IPS-15b (cell line): ENCODE data around the gene SDHAF1.
"Not testable (repeated sequence)": the region's sequence is repeated elsewhere in the genome, so short reads cannot be mapped to it uniquely, and the experiment has no call there.

Experiments used
- H3K27me3 ChIP-seq: one replicate; pipeline ENCODE4 v1.6.1; 2013; ENCODE audit warnings: low read length; ENCODE audit not compliant: control insufficient read depth, insufficient read depth
- H3K36me3 ChIP-seq: one replicate; pipeline ENCODE4 v1.6.1; 2013; ENCODE audit warnings: low read length; ENCODE audit not compliant: control insufficient read depth, insufficient read depth
- H3K4me1 ChIP-seq: one replicate; pipeline ENCODE4 v1.6.1; 2013; ENCODE audit warnings: mild to moderate bottlenecking, low read length; ENCODE audit not compliant: control insufficient read depth, insufficient read depth
- H3K4me3 ChIP-seq: one replicate; pipeline ENCODE4 v1.5.1; 2013; ENCODE audit warnings: low read depth, low read length
- H3K9ac ChIP-seq: one replicate; pipeline ENCODE4 v1.6.1; 2013; ENCODE audit warnings: low read depth, mild to moderate bottlenecking, low read length
- H3K9me3 ChIP-seq: one replicate; pipeline ENCODE4 v1.6.1; 2013; ENCODE audit warnings: mild to moderate bottlenecking, low read length; ENCODE audit not compliant: control insufficient read depth, insufficient read depth

The SDHAF1 gene, protein sequence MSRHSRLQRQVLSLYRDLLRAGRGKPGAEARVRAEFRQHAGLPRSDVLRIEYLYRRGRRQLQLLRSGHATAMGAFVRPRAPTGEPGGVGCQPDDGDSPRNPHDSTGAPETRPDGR

DNA sequence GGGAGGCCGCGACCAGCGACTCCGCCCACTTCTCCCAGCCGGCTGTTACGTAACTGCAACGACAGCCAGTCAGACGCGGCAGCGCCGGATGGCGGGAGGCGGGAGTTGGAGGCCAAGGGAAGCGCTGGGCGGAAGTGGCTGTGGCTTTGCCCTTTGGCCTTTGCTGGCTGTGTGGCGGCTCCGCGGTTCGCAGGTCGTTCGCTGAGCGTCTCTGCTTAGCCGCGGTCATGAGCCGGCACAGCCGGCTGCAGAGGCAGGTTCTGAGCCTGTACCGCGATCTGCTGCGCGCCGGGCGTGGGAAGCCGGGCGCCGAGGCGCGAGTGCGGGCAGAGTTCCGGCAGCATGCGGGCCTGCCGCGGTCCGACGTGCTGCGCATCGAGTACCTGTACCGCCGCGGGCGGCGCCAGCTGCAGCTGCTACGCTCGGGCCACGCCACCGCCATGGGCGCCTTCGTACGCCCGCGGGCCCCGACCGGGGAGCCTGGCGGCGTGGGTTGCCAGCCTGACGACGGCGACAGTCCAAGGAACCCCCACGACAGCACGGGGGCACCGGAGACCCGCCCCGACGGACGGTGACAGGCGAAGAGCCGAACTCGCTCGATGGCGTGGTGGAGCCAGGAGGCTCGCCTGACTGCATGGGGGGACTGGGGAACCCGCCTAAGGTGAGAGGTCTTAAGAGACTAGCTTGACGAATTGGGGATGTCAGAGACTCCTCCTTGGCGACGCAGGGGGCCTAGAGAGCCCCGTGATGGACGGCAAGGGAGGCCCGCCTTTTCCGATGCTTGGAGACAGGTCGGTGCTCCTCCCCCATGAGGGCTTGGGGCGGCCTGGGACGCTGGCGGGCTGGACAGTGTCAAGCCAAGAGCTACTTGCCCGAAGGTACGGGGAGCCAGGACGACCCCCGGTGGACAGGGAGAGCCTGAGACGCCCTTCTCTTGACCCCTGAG, at the start of gene SDHAF1:
Gene SDHAF1 (plus strand): TSS at position 141 of the 946 bp plus-strand sequence. CDS start 87 bp downstream, at position 228.
- H3K27me3 ChIP-seq = no peaks in the 10 kb centered on the region
- H3K9me3 ChIP-seq = no peaks in the 10 kb centered on the region
- no peaks in the 10 kb centered on the region for H3K36me3 ChIP-seq
- no peaks in the 10 kb centered on the region for H3K4me1 ChIP-seq
- H3K4me3 ChIP-seq = peak within 1 kb of the TSS; percentile 91
- H3K9ac ChIP-seq = peak within 1 kb of the TSS; percentile 70

DNA sequence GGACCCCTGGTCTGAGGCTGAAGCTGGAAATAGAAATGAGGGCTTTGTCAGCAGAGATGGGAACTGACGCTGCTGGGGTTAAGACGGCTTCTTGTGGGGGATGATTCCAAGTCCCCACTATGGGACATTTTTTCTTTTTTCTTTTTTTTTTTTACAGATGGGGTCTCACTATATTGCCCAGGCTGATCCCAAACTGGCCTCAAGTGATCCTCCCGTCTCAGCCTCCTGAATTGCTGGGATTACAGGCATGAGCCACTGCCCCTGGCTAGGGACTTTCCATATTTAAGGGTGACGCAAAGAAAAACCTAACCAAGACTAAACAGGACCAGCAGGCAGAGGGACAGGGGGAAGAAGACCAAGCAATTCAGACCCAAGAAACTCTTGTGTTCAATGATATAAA, 48.8 kb upstream of the SDHAF1 start:
- Histone ChIP-seq H3K27me3 (no peaks in the 10 kb centered on the region), H3K36me3 (peaks cover 5% of the 10 kb centered on the region), H3K9me3 (no peaks in the 10 kb centered on the region), H3K9ac (no peak overlapping the region), H3K4me1 (no peaks in the 10 kb centered on the region), H3K4me3 (no peak overlapping the region)

DNA sequence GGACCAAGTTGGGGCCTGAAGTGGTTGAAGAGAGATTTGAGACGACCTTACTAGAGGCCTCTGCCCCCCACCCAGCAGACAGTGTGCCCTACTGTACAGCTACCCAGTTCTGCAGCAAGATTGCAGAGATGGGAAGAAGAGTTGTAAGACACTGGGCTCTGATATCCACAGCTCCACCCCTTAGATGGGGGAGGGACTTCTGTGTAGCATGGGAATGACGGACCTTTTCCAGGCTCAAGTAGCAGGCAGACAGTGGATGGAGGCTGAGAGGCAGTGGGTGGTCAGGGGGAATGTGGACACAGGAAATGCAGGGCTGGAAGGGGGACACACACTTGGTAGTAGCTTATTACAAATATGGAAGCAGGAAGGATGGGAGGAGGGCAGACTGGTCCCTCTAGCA, 45.9 kb upstream of the SDHAF1 start:
- Histone ChIP-seq H3K9me3 (no peaks in the 10 kb centered on the region), H3K4me3 (no peak overlapping the region), H3K27me3 (no peaks in the 10 kb centered on the region), H3K9ac (peak overlapping the region; percentile 37), H3K4me1 (no peaks in the 10 kb centered on the region), H3K36me3 (peaks cover 5% of the 10 kb centered on the region)

DNA sequence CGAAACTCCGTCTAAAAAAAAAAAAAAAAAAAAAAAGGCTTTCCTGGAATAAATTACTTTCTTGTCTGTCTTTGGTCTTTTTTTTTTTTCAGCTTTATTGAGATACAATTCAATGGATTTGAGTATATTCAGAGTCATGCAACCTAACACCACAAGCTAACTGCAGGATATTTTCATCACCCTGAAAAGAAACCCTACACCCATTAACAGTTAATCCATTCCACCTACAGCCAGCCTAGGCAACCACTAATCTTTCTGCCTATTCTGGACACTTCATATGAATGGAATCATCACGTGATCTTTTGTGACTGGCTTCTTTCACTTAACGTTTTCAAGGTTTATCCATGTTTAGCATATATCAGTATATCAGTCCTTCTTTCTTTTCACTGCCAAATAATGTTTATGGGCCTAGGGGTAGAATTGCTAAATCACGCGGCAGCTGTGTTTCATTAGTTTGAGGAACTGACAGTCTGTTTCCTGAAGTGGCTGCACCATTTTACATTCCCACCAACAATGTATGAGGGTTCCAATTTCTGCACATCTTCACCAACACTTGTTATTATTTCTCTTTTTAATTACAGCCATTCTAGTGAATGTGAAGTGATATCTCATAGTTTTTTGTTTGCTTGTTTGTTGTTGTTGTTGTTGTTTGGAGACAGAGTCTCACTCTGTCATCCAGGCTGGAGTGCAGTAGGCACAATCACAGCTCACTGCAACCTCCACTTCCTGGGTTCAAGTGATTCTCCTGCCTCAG, 38.9 kb upstream of the SDHAF1 start:
- H3K27me3 ChIP-seq = peaks cover 32% of the 10 kb centered on the region
- no peak overlapping the region for H3K4me3 ChIP-seq
- H3K9me3 ChIP-seq = no peaks in the 10 kb centered on the region
- no peaks in the 10 kb centered on the region for H3K36me3 ChIP-seq
- no peak overlapping the region for H3K9ac ChIP-seq
- no peaks in the 10 kb centered on the region for H3K4me1 ChIP-seq

DNA sequence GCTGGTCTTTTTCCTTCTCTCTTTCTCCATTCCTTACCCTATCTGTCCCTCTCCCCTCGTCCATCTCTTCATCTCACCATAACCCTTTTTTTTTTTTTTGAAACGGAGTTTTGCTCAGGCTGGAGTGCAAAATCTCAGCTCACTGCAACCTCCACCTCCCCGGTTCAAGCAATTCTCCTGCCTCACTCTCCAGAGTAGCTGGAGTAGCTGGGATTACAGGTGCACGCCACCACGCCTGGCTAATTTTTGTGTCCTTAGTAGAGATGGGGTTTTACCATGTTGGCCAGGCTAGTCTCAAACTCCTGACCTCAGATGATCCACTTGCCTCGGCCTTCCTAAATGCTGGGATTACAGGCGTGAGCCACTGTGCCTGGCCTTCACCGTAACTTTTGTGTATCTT, 37.6 kb upstream of the SDHAF1 start:
- H3K4me3 ChIP-seq, H3K9ac ChIP-seq, H3K9me3 ChIP-seq, H3K4me1 ChIP-seq, H3K36me3 ChIP-seq: not testable (repeated sequence)
- H3K27me3 ChIP-seq = peaks cover 32% of the 10 kb centered on the region

DNA sequence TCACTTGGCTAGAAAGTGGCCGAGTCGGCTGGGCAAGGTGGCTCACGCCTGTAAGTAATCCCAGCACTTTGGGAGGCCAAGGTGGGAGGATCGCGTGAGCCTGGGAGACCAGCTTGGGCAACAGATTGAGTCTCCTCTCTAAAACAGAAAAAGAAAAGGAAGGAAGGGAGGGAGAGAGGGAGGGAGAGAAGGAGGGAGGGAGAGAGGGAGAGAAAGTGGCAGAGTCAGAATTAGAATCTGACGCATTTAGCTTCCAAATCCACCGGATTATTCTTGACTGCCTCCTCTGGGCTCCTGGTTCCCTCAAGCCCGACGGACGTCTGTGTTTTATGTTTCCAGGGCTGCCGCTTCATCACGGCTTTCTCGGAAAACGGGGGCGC, 36.3 kb upstream of the SDHAF1 start:
- Histone ChIP-seq H3K4me3 (peak overlapping the region; percentile 43), H3K9ac (no peak overlapping the region), H3K36me3 (no peaks in the 10 kb centered on the region), H3K4me1 (no peaks in the 10 kb centered on the region), H3K27me3 (peaks cover 35% of the 10 kb centered on the region), H3K9me3 (no peaks in the 10 kb centered on the region)

DNA sequence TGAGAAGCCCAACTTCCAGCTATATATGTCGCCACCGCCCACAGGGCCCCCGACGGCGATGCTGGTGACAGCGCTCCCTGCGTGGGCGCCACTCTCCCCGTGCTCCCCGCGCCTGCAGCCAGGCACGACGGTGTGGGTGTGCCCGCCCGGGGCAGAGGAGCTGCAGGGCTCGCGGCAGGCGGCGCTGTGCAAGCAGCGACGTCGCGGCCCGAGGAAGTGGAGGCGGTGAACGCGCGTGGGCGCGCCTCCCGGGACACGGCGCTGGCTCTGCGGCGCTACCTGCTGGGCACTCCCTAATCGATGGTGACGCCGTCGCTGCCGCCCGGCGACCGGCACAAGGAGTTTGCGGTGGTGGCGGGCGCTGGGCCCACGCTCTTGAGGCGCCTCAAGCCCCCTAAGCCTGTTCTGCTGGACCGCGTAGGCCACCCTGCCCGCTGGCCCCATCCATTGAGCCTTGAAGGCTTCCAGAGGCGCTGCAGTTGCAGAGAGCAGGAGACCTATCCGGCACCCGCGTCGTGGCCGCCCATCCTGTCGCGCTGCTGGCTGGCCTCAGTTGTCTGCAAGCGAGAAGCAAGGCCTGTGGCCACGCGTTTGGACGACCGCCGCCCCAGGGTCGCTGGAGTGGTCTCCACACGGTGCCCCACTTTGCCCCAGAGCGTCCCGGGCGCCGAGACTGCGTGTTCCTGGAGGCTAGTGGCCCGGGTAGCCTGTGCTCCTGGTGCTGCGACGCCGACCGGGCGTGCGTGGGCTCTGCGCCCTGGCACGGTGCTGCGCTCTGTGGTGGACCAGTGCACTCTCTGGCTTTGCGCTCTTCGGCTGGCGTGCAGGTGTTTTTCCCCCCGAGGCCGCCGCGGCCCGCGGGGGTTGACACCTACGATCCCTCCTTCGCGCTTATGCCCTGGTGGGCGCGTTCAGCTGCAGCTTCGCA, 35.7 kb upstream of the SDHAF1 start:
- H3K4me1 ChIP-seq = no peaks in the 10 kb centered on the region
- H3K36me3 ChIP-seq = no peaks in the 10 kb centered on the region
- H3K9ac ChIP-seq = no peak overlapping the region
- no peaks in the 10 kb centered on the region for H3K9me3 ChIP-seq
- peak overlapping the region; percentile 43 for H3K4me3 ChIP-seq
- peaks cover 35% of the 10 kb centered on the region for H3K27me3 ChIP-seq

DNA sequence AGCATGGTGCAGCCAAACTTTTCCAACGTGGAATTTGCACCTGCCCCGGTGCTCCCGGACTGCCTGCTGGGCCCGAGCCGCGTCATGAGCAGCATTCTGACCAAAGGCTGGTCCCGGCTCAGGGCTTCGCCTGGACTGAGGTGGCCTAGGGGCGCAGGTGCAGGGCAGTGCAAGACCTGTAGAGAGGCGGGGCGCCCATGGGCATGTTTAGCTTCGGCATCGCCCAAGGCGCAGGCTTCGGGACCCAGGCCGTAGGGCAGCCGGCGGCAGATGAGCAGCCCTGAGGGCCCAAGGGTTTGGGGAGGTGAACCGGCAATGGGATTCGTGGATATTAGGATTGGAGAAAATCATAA, 35.0 kb upstream of the SDHAF1 start:
- peak overlapping the region; percentile 43 for H3K4me3 ChIP-seq

DNA sequence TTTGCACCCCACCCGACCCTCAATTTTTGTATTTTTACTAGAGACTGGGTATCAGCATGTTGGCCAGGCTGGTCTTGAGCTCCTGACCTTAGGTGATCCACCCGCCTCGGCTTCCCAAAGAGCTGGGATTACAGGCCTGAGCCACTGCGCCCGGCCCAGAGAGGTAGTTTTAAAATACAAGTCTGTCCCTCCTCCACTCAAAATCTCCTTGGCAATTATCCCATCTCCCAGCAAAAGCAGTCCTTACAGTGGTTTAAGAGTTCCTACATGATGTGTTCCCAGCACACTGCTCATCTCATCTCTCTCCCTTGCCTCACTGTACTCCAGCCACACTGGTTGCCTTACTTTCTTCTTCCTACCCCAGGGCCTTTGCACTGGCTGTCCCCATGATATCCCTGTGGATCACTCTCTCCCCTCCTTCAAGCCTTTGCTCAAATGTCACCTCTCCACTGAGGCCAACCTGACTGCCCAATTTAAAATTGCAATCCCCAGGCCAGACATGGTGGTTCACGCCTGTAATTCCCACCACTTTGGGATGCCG, 34.5 kb upstream of the SDHAF1 start:
- Histone ChIP-seq H3K36me3 (no peaks in the 10 kb centered on the region), H3K4me3 (no peak overlapping the region), H3K9me3 (no peaks in the 10 kb centered on the region), H3K9ac (no peak overlapping the region), H3K4me1 (no peaks in the 10 kb centered on the region), H3K27me3 (peaks cover 35% of the 10 kb centered on the region)

More for the DNA sequence above, 35.0 kb upstream of the SDHAF1 start:
- Histone ChIP-seq H3K27me3 (peaks cover 35% of the 10 kb centered on the region), H3K9me3 (no peaks in the 10 kb centered on the region), H3K36me3 (no peaks in the 10 kb centered on the region), H3K9ac (no peak overlapping the region), H3K4me1 (no peaks in the 10 kb centered on the region)

DNA sequence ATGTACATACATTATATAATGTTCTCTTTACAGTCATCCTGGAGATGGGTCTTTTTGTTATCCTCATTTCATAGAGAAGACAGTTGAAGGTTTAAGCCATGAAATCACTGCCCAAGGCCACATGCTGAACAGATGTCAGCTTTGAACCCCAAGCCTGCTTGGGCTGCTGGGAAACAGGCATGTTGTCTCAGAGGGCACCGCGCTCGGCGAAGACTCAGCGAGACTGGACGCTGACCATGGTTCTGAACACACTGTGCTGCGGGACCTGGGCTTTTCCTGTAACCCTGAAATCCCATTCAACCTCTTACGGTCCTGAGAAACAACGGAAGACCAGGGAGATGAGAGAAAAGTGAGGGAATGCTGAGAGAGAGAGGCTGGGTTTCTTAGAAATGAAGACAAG, 31.5 kb upstream of the SDHAF1 start:
- Histone ChIP-seq H3K27me3 (peaks cover 26% of the 10 kb centered on the region), H3K4me1 (no peaks in the 10 kb centered on the region), H3K36me3 (no peaks in the 10 kb centered on the region), H3K9me3 (no peaks in the 10 kb centered on the region), H3K4me3 (no peak overlapping the region), H3K9ac (no peak overlapping the region)

DNA sequence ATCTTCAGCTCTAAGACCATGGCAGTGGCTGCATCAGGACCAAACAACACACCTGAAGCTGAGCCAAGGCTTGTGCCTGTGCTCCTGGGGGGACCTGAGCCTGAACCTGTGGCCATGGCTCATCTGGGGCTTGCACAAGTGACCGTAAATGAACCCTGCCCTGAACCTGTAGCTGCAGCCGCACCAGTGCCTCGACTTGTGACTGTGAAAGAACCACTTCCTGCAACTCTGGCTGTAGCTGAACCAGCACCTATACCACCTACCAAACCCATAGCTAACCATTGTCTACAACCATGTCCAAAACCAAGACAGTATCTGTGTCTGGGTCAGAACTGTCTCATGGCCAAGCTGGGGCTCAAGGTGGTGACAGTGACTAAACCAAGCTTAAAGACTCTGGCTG, 28.2 kb upstream of the SDHAF1 start:
- no peak overlapping the region for H3K9ac ChIP-seq
- no peak overlapping the region for H3K4me3 ChIP-seq
- H3K4me1 ChIP-seq = no peaks in the 10 kb centered on the region
- H3K27me3 ChIP-seq = peaks cover 3% of the 10 kb centered on the region
- H3K9me3 ChIP-seq = no peaks in the 10 kb centered on the region
- no peaks in the 10 kb centered on the region for H3K36me3 ChIP-seq
